SK-N-SH treated with all-trans-retinoic acid at 6 μM for 48 hours (cell line): Measurements from ENCODE around the gene IL9R.

Source experiments
- ATAC-seq: fragments of 200-7000 bp; cut with Tn5 transposase; 3 replicates; pipeline ENCODE4 v1.9.1; 2020; ENCODE audit warnings: mild to moderate bottlenecking, moderate library complexity
- ARNTL ChIP-seq: fragments of 450-650 bp; formaldehyde crosslinking; IDR thresholded peaks from 2 replicates; pipeline ENCODE4 v1.5.0; 2020; ENCODE audit warnings: low read depth, mild to moderate bottlenecking, moderate library complexity, borderline replicate concordance
- BACH2 ChIP-seq: fragments of 250-450 bp; sonication (Bioruptor Pico); IDR thresholded peaks from 2 replicates; pipeline ENCODE4 v1.9.0; 2021; ENCODE audit warnings: mild to moderate bottlenecking, borderline replicate concordance
- CSDC2 ChIP-seq: fragments of 250-450 bp; sonication (Bioruptor Pico); IDR thresholded peaks from 2 replicates; pipeline ENCODE4 v1.5.0; 2020; ENCODE audit warnings: mild to moderate bottlenecking, moderate library complexity
- ESRRG ChIP-seq: fragments of 250-450 bp; sonication (Bioruptor Pico); IDR thresholded peaks from 2 replicates; pipeline ENCODE4 v1.6.1; 2021; ENCODE audit warnings: mild to moderate bottlenecking
- GLIS3 ChIP-seq: fragments of 250-450 bp; sonication (Bioruptor Pico); IDR thresholded peaks from 2 replicates; pipeline ENCODE4 v1.5.0; 2020; ENCODE audit warnings: mild to moderate bottlenecking, moderate library complexity
- ISL1 ChIP-seq: fragments of 250-450 bp; sonication (Bioruptor Pico); IDR thresholded peaks from 2 replicates; pipeline ENCODE4 v2.1.2; 2022; ENCODE audit warnings: mild to moderate bottlenecking, moderate library complexity
- PPARA ChIP-seq: fragments of 250-450 bp; sonication (Bioruptor Pico); IDR thresholded peaks from 2 replicates; pipeline ENCODE4 v1.5.0; 2020; ENCODE audit warnings: mild to moderate bottlenecking, borderline replicate concordance
- RARB ChIP-seq: fragments of 250-450 bp; sonication (Bioruptor Pico); IDR thresholded peaks from 2 replicates; pipeline ENCODE4 v1.8.0; 2021; ENCODE audit warnings: mild to moderate bottlenecking, moderate library complexity
- SNAI2 ChIP-seq: fragments of 250-450 bp; sonication (Bioruptor Pico); IDR thresholded peaks from 2 replicates; pipeline ENCODE4 v1.5.0; 2020; ENCODE audit warnings: mild to moderate bottlenecking, moderate library complexity
- TCF4 ChIP-seq: fragments of 250-450 bp; sonication (Bioruptor Pico); IDR thresholded peaks from 2 replicates; pipeline ENCODE4 v1.8.0; 2021; ENCODE audit warnings: mild to moderate bottlenecking, moderate library complexity, borderline replicate concordance
- TOX ChIP-seq: fragments of 250-450 bp; sonication (Bioruptor Pico); IDR thresholded peaks from 2 replicates; pipeline ENCODE4 v1.8.0; 2021; ENCODE audit warnings: mild to moderate bottlenecking, moderate library complexity, borderline replicate concordance
- ZFP30 ChIP-seq: fragments of 450-650 bp; formaldehyde crosslinking; IDR thresholded peaks from 2 replicates; pipeline ENCODE4 v1.5.0; 2022; ENCODE audit warnings: mild to moderate bottlenecking, moderate library complexity
- ZNF565 ChIP-seq: fragments of 450-650 bp; formaldehyde crosslinking; conservative IDR thresholded peaks from 2 replicates; pipeline ENCODE4 v1.5.0; 2020; ENCODE audit warnings: low read depth, mild to moderate bottlenecking, moderate library complexity
- ZNF70 ChIP-seq: fragments of 450-650 bp; formaldehyde crosslinking; IDR thresholded peaks from 2 replicates; pipeline ENCODE4 v1.5.0; 2020; ENCODE audit warnings: mild to moderate bottlenecking, moderate library complexity
- ZNF8 ChIP-seq: fragments of 450-650 bp; formaldehyde crosslinking; IDR thresholded peaks from 2 replicates; pipeline ENCODE4 v1.5.0; 2020; ENCODE audit warnings: mild to moderate bottlenecking, moderate library complexity
- TF ChIP-seq, protein P1 (sequence below): fragments of 250-450 bp; sonication (Bioruptor Pico); IDR thresholded peaks from 2 replicates; pipeline ENCODE4 v1.5.0; 2020; ENCODE audit warnings: mild to moderate bottlenecking, moderate library complexity
- TF ChIP-seq, protein P2 (sequence below): fragments of 250-450 bp; sonication (Bioruptor Pico); IDR thresholded peaks from 2 replicates; pipeline ENCODE4 v1.8.0; 2020; ENCODE audit warnings: mild to moderate bottlenecking, moderate library complexity, borderline replicate concordance
- TF ChIP-seq, protein P3 (sequence below): fragments of 250-450 bp; sonication (Bioruptor Pico); IDR thresholded peaks from 2 replicates; pipeline ENCODE4 v1.5.1; 2021; ENCODE audit warnings: mild to moderate bottlenecking, moderate library complexity

Gene IL9R

DNA sequence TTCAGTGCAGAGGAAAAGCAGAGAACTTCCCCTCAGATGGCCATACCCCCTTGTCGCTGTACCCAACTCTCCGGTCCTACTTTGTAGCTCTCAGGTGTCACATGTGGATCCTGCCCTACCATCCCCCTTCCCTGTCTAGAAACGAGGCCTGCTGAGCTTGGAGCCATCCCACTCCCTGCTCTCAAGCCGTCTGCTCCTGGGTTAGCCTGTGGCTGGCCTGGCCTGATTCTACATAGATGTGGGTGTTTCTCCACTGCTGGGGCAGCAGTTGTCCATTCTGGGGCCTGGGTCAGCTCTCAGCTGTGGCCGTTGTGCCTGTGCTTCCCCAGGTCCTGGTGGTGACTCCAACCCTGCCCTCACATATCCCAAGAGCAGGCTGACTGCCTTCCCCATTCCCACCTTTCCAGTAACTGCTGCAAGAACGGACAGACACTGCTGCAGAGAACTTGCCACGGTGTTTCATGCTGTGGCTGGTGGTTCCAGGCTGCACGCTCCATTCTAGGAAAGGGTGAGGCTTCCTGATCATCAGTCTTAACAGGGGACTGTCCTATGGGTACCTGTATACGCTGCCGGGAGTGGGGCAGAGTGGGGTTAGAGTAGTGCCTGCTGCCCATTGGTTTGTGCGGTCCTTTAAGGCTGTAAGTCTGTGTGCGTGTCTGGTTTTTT lies 3.6 kb downstream of the IL9R start:
- TF ChIP-seq, protein P1, sequence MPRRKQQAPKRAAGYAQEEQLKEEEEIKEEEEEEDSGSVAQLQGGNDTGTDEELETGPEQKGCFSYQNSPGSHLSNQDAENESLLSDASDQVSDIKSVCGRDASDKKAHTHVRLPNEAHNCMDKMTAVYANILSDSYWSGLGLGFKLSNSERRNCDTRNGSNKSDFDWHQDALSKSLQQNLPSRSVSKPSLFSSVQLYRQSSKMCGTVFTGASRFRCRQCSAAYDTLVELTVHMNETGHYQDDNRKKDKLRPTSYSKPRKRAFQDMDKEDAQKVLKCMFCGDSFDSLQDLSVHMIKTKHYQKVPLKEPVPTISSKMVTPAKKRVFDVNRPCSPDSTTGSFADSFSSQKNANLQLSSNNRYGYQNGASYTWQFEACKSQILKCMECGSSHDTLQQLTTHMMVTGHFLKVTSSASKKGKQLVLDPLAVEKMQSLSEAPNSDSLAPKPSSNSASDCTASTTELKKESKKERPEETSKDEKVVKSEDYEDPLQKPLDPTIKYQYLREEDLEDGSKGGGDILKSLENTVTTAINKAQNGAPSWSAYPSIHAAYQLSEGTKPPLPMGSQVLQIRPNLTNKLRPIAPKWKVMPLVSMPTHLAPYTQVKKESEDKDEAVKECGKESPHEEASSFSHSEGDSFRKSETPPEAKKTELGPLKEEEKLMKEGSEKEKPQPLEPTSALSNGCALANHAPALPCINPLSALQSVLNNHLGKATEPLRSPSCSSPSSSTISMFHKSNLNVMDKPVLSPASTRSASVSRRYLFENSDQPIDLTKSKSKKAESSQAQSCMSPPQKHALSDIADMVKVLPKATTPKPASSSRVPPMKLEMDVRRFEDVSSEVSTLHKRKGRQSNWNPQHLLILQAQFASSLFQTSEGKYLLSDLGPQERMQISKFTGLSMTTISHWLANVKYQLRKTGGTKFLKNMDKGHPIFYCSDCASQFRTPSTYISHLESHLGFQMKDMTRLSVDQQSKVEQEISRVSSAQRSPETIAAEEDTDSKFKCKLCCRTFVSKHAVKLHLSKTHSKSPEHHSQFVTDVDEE (CRISPR knock-in tag), result no peak
- no peak for TF ChIP-seq GLIS3
- TF ChIP-seq ESRRG, result no peak
- TF ChIP-seq CSDC2, result no peak
- TF ChIP-seq PPARA (CRISPR knock-in tag), result no peak
- TF ChIP-seq ZFP30, result no peak
- no peak for TF ChIP-seq ZNF565 (CRISPR knock-in tag)
- no peak for TF ChIP-seq RARB (CRISPR knock-in tag)
- TF ChIP-seq TCF4 (CRISPR knock-in tag), result no peak
- no peak for TF ChIP-seq BACH2 (CRISPR knock-in tag)
- TF ChIP-seq SNAI2, result no peak
- no peak for ATAC-seq

DNA sequence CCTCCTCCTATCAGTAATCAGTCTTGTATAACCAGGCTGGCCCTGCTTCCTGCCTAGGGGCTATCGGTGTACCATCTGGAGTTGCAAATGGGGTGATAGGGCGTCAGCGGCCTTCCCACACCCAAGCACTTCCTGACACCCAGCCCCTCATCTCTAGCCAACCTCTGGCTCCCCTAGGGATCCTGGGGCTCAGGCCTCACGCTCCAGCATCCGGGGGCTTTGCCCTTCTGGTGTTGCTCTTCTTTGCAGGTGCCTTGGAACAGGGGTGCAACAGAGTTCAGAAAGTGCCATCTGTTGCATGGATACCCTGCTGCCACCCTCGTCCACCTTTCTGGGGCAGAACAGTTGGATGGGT lies 4.1 kb downstream of the IL9R start:
- TF ChIP-seq ARNTL (CRISPR knock-in tag) (no peak), ESRRG (no peak), ZNF70 (no peak)
- TF ChIP-seq, protein P2, sequence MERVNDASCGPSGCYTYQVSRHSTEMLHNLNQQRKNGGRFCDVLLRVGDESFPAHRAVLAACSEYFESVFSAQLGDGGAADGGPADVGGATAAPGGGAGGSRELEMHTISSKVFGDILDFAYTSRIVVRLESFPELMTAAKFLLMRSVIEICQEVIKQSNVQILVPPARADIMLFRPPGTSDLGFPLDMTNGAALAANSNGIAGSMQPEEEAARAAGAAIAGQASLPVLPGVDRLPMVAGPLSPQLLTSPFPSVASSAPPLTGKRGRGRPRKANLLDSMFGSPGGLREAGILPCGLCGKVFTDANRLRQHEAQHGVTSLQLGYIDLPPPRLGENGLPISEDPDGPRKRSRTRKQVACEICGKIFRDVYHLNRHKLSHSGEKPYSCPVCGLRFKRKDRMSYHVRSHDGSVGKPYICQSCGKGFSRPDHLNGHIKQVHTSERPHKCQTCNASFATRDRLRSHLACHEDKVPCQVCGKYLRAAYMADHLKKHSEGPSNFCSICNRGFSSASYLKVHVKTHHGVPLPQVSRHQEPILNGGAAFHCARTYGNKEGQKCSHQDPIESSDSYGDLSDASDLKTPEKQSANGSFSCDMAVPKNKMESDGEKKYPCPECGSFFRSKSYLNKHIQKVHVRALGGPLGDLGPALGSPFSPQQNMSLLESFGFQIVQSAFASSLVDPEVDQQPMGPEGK (CRISPR knock-in tag), result no peak
- TF ChIP-seq, all 23 proteins: peak for 0

DNA sequence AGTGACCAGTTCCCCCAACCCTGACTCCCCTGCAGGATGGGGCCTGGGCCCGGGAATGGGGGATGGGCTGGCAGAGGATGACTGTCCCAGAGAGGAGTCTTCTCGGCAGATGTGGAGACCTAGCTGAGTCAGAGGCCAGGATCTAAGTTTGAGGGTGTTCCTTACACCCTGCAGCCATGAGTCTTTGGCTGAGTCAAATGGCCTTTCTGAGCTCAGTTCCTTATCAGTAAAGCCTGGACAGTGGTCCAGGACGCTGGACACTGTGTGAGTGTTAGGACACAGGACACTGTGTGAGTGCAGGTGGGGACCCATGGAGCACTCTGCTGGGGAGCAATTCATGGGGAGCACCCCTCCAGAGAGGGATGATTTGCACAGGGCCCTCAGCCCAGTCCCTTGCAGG lies 5.0 kb downstream of the IL9R start:
- TF ChIP-seq, protein P3, sequence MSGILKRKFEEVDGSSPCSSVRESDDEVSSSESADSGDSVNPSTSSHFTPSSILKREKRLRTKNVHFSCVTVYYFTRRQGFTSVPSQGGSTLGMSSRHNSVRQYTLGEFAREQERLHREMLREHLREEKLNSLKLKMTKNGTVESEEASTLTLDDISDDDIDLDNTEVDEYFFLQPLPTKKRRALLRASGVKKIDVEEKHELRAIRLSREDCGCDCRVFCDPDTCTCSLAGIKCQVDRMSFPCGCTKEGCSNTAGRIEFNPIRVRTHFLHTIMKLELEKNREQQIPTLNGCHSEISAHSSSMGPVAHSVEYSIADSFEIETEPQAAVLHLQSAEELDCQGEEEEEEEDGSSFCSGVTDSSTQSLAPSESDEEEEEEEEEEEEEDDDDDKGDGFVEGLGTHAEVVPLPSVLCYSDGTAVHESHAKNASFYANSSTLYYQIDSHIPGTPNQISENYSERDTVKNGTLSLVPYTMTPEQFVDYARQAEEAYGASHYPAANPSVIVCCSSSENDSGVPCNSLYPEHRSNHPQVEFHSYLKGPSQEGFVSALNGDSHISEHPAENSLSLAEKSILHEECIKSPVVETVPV (CRISPR knock-in tag), result no peak
- TF ChIP-seq ZNF70 (no peak), ISL1 (no peak), CSDC2 (no peak), TOX (CRISPR knock-in tag) (no peak), TCF4 (CRISPR knock-in tag) (no peak), ARNTL (CRISPR knock-in tag) (no peak), SNAI2 (no peak), BACH2 (CRISPR knock-in tag) (no peak), GLIS3 (no peak), ESRRG (no peak), ZNF8 (CRISPR knock-in tag) (no peak)
- TF ChIP-seq, all 23 proteins: peak for 0
- no peak for ATAC-seq

More for the DNA sequence above, 4.1 kb downstream of the IL9R start:
- no peak for ATAC-seq

DNA sequence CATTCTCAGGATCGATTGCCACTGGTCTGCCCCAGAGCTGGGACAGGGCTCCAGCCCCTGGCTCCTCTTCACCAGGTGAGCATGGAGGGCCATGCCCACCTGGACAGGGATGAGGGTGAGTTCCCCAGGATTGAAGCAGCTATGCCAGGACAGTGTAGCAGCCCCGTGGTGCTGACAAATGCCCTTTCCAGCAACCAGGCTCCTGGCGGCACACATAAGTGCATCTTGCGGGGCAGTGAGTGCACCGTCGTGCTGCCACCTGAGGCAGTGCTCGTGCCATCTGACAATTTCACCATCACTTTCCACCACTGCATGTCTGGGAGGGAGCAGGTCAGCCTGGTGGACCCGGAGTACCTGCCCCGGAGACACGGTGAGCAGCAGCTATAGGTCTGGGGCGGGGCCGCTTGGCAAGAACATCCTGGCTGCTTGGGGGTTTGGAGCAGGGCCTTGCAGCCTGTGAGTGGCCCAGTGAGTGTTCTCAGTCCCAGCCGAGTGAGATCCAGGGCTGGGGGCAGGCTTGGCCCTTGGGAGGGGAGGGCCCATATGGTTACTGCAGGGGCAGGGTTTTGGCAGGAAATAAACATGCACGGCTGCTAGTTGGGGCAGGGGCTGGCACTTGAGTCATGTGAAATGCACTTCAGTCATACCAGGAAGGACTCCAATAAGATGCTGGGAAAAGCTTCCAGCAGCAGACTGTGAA lies 6.1 kb downstream of the IL9R start:
- ATAC-seq, result no peak
- TF ChIP-seq RARB (CRISPR knock-in tag) (no peak), ZNF8 (CRISPR knock-in tag) (no peak), ISL1 (no peak), ZFP30 (no peak), TOX (CRISPR knock-in tag) (no peak), BACH2 (CRISPR knock-in tag) (no peak), CSDC2 (no peak), ZNF565 (CRISPR knock-in tag) (no peak)
- TF ChIP-seq, protein P3 (CRISPR knock-in tag), result no peak
